Measurements from ENCODE around the gene PRKCE.

- TF ChIP-seq POLR2A (IDR thresholded peaks at IDR 0.05) (no peak), CTCF (IDR thresholded peaks at IDR 0.05) (no peak)
Observed at GRCh38 chr2:46177461-46178089, 526.1 kb downstream of the PRKCE start.

Measured in body of pancreas (tissue), 4 donors.